Measurements from ENCODE around the gene CCDC110. TPM values are rescaled to one million over a fixed set of nuclear protein-coding genes. Genes with fewer than 3 reads are reported as not detected.

Gene CCDC110
- not detected for polyA plus RNA-seq (2012; ENCODE audit: insufficient read depth, insufficient read length, low read depth)

- peak; percentile 95 for DNase-seq
- Histone ChIP-seq H3K4me3 (ENCODE audit: low read depth, low read length) (peak within 1 kb of the TSS; percentile 89), H3K4me1 (peaks cover 3% of the 10 kb centered on the region; the same call in 1 of the 2 replicates), H3K9me3 (no peaks in the 10 kb centered on the region), H3K36me3 (no peaks in the 10 kb centered on the region), H3K27me3 (peaks cover 26% of the 10 kb centered on the region)
- TF ChIP-seq CTCF (IDR thresholded peaks at IDR 0.05; ENCODE audit: low read depth, low read length), result peak; percentile 23
These were observed at the start of gene CCDC110 for GRCh38 chr4:185471235-185472102. TSS of gene CCDC110 (minus strand) at chr4:185471733. CDS start at chr4:185471683, 50 bp downstream.

- Histone ChIP-seq H3K4me1 (peaks cover 11% of the 10 kb centered on the region), H3K36me3 (no peaks in the 10 kb centered on the region; the same call in 1 of the 2 replicates), H3K4me3 (ENCODE audit: low read depth, low read length) (no peak overlapping the region), H3K27me3 (no peaks in the 10 kb centered on the region), H3K9me3 (no peaks in the 10 kb centered on the region)
- no peak for DNase-seq
- no peak for TF ChIP-seq CTCF (IDR thresholded peaks at IDR 0.05; ENCODE audit: low read depth, low read length)
These were observed 48.6 kb upstream of the CCDC110 start for GRCh38 chr4:185520119-185520518.

- Histone ChIP-seq H3K4me1 (no peaks in the 10 kb centered on the region), H3K4me3 (ENCODE audit: low read depth, low read length) (no peak overlapping the region), H3K27me3 (no peaks in the 10 kb centered on the region), H3K36me3 (no peaks in the 10 kb centered on the region; the same call in 1 of the 2 replicates), H3K9me3 (no peaks in the 10 kb centered on the region)
- no peak for DNase-seq
- no peak for TF ChIP-seq CTCF (IDR thresholded peaks at IDR 0.05; ENCODE audit: low read depth, low read length)
These were observed 47.0 kb upstream of the CCDC110 start for GRCh38 chr4:185518494-185518893.

- DNase-seq, result no peak
- H3K9me3 ChIP-seq, result no peaks in the 10 kb centered on the region
- no peak overlapping the region for H3K4me3 ChIP-seq (ENCODE audit: low read depth, low read length)
- no peak for TF ChIP-seq CTCF (IDR thresholded peaks at IDR 0.05; ENCODE audit: low read depth, low read length)
- H3K4me1 ChIP-seq, result no peaks in the 10 kb centered on the region
- H3K36me3 ChIP-seq, result no peaks in the 10 kb centered on the region; the same call in 1 of the 2 replicates
- H3K27me3 ChIP-seq, result no peaks in the 10 kb centered on the region
These were observed 46.5 kb upstream of the CCDC110 start for GRCh38 chr4:185518069-185518468.

- Histone ChIP-seq H3K4me1 (no peaks in the 10 kb centered on the region), H3K4me3 (ENCODE audit: low read depth, low read length) (no peak overlapping the region), H3K36me3 (no peaks in the 10 kb centered on the region; the same call in 1 of the 2 replicates), H3K9me3 (no peaks in the 10 kb centered on the region), H3K27me3 (no peaks in the 10 kb centered on the region)
- no peak for DNase-seq
- no peak for TF ChIP-seq CTCF (IDR thresholded peaks at IDR 0.05; ENCODE audit: low read depth, low read length)
These were observed 43.7 kb upstream of the CCDC110 start for GRCh38 chr4:185515248-185515647.

- TF ChIP-seq CTCF (IDR thresholded peaks at IDR 0.05; ENCODE audit: low read depth, low read length), result no peak
- no peaks in the 10 kb centered on the region for H3K36me3 ChIP-seq
- no peak for DNase-seq
- no peaks in the 10 kb centered on the region for H3K9me3 ChIP-seq
- no peaks in the 10 kb centered on the region for H3K4me1 ChIP-seq
- H3K27me3 ChIP-seq, result no peaks in the 10 kb centered on the region
- H3K4me3 ChIP-seq (ENCODE audit: low read depth, low read length), result no peak overlapping the region
These were observed 42.7 kb upstream of the CCDC110 start for GRCh38 chr4:185514182-185514697.
